Activated CD4-positive, CD25-positive, alpha-beta regulatory T cell treated with anti-CD3 and anti-CD28 coated beads, Interleukin-2, amount 50 U/mL, for 24 hours (primary cell): ENCODE results near the gene TOR2A.
"Not testable (repeated sequence)": the region's sequence is repeated elsewhere in the genome, so short reads cannot be mapped to it uniquely, and the experiment has no call there.

Source experiments
- ATAC-seq, 2 donors: fragments of 150-1000 bp; cut with Tn5 transposase; one replicate each; pipeline ENCODE4 v1.10.0; 2021; ENCODE audit warnings: mild to moderate bottlenecking in 1 of 2, moderate library complexity in 1 of 2

The TOR2A gene

DNA sequence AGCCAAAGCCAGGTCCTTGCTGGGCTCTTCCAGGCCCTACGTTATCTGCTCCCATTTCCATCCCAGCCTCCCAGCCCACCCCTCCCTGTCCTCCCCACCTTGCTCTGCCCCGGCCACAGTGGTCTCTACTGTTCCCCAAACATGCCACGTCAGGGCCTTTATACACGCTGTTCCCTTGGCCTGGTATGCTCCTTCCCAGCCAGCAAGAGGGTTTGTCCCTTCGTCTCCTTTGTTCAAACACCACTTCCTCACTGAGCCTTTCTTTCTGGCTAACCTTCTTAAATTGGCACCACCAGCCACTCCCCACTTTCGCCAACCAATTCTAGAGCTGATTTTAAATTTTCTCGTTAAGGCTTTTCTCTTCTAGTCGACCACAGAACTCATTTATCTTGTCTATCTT is 33.6 kb upstream of the TOR2A start:
- no peak for ATAC-seq

DNA sequence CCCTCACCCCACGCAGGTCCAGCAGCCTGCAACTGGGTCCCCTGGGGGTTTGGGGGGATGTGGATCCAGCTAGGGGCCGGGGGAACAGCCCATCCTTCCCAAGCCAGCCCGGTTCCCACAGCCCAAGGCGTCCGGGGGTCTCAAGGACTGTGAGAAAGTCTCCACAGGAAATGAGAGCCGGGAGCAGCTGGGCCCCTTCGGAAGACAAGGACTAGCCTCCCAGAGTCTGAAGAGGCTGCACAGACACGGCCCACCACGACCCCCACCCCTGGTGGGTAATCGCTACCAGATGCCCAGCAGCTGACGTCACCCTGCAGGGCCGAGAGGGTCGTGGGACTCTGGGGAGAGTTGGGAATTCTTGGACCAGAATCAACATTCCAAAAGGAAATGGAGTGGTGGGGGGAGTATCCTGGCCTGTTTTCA is 32.8 kb upstream of the TOR2A start:
- ATAC-seq: no peak

DNA sequence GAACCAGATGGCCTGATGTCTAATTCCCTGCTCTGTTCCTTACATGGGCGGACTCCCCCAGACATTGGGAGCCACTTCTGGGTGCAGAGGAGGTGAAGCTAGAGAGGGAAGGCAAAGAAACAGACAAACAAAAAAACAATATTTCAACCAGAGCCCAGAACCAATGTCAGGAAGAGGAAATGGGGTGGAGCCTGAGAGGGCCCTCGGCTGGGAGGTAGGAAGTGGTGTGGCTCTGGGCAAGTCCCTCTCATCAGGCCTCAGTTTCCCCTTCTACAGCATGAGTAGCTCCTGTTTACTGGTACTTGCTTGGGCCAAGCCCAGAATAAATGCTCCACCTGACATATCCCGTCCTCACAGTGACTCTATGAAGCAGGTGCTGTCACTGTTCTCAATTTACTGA is 32.3 kb upstream of the TOR2A start:
- ATAC-seq: no peak

DNA sequence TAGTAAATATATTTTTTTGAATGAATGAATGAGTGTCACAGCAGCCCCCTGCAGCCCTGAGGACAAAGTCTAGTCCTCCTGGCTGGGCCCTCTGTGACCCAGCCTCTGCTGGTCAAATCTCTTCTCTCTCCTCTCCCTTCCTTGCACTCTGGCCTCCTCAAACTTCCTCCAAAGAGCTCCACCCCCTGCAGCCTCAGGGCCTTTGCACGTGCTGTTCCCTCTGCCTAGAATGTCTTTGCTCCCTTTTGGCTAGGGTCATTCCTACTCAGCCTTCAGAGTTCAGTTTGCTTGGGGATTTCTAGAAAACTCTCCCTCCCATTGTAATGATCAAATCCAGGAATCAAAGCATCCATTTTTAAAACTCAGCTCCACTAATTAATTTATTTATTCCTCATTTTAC is 30.3 kb upstream of the TOR2A start:
- no peak for ATAC-seq

GRCh38 chr9:127763918-127764384 is 28.9 kb upstream of the TOR2A start:
- peak; percentile 35 to 60 for ATAC-seq

DNA sequence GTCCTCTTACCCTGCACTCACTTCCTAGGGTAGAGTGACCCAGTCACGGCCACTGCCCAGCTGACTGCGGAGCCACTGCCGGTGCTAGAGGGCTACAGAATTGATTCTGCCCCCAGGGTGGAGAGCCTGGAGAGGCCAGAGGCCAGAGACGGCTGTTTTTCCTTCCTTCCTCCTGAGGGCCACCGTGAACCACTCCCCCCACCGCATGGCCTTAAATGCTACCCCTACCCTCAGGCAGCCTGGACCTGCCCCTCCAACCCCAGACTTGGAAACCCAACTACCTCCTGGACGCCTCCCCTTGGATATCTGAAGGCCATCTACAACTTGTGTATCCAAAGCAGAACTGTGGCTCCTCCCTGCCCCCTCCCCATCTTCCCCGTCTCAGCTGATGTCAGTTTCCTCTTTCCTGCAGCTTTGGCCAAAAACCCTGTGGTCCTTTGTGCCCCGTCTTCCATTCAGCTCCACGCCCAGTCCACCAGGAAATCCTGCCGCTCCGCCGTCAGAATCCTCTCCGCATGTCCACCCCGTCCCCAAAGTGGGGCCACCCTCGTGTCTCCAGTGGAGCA is 27.1 kb upstream of the TOR2A start:
- ATAC-seq: no peak

DNA sequence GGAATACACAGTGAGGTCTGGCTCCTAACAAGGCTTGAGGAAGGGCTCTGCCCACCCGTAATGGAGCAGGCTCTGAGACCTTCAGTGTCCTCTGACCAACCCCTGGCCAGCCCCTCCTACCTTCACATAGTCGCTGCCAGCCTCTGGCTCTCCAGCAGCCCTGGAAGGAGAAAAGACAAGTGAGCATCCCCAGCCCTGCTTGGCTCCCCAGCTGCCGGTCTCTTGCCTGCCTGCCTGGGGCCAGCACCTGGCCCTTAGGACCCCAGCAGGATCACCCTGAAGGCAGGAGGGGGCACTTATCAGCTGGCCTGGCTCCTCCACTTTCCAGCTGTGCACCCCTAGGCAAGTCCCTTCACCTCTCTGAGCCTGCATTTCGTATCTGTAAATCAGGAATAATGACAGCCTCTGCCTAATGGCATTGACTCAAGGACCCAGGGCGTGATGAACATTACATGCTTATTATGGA is 26.4 kb upstream of the TOR2A start:
- no peak for ATAC-seq

GRCh38 chr9:127761061-127761460 is 26.0 kb upstream of the TOR2A start:
- no peak for ATAC-seq

DNA sequence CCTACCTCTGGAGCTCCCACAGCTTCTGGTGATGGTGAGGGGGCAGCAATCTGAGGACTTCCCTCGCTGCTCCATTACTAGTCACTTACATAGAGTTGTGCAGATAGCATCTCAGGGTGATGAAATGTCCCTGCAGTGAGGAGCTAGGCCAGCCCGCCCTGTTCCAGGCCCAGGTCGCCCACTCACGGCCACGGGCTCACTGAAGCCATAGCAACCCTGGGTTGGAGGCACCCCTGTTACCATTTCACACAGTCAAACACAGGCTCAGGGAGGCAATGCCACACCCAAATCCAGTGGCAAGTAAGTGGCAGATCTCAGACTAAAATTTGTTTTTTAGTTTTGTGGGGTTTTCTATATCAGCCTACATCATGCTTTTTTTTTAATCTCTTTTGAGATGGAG is 23.7 kb upstream of the TOR2A start:
- no peak for ATAC-seq

GRCh38 chr9:127756776-127757175 is 21.7 kb upstream of the TOR2A start:
- not testable (repeated sequence) for ATAC-seq

DNA sequence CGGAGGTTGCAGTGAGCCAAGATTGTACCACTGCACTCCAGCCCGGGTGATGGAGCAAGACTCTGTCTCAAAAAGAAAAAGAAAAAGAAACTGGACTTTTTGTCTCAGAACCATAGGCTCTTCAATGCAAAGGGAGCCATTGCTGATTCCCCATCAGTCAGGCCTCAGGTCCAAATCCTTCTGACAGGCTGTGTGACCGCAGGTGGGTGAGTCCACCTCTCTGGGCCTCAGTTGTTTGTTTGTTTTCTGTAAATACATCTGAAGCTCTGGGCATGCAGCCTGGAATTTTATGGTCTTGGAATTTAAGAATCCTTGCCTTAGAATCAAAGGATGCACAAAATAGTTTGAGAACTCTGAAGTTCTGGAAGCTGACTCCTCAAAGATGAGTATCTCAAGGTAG is 21.1 kb upstream of the TOR2A start:
- ATAC-seq: no peak

DNA sequence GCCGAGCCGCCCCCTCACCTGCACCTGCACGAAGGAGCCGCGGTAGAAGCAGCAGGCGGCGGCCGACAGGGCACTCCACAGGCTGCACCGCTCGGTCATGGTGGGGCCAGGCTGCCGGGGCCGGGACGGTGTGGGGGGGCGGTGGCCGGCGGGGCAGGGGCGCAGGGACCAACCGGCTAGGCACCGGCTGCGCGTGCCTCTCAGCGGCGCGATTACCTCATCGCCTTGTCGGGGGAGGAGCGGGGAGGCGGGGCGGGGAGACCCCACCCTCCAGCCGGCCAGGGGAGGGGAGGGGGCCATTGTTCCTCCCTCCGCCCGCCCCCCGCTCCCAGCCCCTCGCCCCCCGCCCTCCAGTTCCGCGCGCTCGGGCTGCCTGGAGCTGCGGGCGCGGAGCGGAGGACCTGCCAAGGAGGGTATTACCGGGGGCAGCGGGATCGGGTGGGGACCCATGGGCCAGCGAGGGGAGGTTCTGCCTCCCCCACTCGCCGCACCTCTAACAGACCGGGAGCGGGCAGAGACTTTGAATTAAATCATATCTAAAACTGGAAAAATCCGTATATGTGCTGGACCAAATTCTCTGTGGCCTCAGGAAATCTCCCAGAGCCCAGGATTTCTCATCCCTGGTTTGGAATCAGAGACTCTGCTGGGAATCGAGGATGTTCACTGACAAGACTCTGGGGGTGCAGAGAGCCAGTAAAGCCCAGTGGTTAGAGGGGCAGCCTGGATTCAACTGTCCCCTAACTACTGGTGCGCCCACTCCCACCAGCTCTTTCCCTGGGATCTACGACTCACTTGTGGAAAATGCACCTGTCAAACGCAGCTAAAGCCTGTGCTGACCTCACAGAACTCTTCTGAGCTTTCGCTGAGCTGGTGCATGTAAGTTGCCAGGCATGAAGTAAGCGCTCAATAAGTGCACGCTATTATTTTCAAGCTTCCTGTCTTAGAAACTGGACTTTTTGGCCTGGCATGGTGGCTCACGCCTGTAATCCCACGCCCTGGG is 20.3 kb upstream of the TOR2A start:
- ATAC-seq: no peak

DNA sequence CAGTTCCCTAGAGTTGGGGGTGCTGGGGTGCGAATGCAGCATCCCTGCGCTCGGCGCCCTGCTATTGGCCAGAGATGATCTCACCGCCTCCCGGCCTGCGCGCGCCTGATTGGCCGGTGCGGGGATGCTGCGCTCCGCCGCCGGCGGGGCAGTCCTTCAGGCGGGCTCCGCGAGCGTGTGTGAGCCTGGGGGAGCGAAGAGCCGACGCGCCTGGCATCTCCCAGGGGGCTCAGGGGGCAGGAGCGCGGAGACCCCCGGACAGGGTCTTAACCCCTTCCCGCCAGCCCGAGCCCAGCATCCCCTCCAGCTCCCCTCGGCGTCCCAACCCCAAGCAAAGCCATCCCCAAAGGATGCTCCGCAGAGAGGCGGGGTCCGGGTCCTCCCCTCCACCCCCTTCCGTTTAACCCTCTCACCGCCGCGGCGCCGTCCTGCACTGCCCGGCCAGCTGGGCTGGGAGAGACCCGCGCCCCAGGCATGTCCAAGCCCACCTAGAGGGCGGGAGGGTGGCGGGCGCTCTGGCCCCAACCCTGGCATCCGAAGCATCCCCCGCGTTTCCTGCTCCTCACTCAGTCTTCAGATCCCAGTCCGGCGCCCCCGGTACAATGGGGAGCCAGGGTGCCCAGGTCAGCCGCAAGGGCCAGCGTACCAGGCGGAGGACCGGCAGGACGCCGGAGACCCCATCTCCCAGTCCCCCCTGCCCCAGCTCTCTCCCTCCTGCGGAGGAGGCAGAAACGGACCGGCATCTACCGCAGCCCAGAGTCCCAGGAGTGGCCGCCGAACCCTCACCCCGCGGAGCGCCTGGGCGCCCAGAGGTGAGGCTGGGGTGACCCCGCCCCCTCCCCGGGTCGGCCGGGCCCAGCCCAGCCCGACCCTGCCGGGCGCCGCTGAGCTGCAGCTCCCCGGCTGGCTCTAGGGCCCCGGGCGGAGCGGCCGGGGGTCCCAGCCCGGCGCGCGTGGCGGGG is 19.3 kb upstream of the TOR2A start:
- no peak for ATAC-seq

DNA sequence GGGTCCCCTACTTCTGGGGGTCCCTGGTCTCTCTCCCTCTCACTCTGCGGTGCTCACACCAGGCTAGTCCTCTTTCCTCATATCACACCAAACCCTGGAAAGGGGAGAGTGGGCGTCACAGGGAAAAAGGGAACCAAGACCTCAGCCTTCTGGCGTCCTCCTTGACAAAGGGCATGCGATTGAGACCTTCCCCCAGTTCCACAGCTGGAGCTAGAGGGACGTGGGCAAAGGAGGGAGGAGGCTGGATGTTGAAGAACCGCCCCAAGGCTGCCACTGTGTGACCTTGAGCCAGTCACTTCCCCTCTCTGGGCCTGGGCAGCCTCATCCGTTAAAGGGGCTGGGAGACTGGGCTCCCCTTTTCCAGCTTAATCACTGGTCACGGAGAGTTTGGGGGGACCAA is 18.5 kb upstream of the TOR2A start:
- ATAC-seq: no peak

DNA sequence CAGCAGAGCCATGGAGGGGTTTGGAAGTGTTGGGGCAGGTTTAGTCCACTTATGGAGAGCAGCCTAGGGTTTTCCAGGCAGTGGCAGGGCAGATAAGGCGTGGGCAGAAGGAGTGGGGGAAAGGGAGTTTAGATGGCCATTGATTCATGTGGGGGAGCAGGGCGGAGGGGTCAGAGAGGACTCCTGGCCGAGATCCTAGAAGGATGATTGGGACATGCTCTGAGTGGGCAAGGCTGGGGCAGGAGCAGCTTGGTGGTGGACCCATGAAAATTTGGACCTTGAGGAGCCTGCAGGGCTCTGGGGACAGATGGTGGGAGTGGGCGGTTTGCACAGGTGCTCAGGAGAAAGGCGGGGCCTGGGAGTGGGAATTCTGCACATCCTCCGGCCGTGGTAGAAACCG is 18.1 kb upstream of the TOR2A start:
- no peak for ATAC-seq

DNA sequence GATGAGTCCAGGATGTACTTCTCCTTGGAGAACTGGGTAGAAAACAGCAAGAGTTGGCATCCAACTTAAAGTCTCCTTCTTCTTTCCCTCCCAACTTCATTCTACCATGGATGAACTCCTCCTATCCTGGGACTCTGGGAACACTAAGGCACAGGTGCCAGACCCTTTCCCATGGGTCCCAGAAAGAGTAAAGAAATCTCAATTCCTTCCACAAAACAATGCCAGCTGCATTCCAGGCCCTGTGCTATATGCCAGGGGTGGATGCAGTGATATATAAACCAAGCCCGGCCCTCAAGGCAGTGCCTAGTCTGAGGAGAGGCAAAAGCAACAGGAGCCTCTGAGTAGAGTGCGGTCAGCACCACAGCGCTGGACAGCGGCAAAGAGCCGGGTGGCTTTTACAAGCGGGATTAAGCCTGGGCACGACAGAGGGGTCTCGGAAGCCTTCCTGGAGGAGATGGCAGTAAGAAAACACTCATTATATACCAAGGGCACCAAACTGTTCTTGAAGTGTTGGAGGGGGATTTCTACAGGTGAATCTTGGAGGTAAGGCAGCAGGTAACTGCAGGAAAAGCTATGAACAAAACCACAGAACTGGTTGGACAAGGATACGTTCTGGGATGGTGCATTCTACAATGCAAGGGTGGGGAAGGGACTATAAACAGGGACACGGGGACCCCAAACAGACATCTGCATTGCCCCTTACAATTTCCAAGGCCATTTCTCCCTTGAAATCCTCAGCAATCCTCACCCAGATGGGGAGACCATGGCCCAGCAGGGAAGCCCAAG is 16.4 kb upstream of the TOR2A start:
- no peak for ATAC-seq

DNA sequence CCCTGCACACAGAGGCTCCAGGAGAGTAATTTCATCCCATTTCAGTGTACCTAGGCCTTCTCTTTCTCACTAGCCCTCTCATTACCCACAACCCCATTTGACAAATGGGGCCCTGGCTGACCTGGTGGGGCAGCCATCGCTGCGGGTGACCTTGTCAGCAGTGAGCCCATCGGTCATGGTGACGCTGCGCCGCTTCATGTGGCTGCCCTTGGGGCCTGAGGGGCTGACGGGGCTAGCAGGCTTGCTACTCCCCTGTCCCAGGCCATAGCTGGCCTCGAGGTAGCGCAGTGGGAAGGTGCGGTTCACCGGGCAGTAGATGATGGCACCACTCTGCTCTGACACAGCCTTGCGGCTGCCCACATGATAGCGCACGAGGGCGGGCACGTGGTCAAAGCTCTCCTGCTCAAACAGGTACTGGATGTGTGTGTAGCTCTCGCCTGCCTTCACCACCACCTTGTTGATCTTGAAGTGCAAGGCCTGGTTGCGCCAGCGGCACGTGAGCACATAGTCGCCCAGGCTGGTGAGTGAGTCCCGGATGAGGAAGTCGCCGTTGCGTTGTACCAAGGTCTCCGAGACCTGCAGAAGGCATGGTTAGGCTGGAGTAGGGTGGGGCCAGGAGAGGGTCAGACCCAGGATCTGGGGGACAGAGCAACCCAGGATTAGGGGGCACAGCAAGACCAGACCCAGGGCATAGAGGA is 14.1 kb upstream of the TOR2A start:
- ATAC-seq: no peak

DNA sequence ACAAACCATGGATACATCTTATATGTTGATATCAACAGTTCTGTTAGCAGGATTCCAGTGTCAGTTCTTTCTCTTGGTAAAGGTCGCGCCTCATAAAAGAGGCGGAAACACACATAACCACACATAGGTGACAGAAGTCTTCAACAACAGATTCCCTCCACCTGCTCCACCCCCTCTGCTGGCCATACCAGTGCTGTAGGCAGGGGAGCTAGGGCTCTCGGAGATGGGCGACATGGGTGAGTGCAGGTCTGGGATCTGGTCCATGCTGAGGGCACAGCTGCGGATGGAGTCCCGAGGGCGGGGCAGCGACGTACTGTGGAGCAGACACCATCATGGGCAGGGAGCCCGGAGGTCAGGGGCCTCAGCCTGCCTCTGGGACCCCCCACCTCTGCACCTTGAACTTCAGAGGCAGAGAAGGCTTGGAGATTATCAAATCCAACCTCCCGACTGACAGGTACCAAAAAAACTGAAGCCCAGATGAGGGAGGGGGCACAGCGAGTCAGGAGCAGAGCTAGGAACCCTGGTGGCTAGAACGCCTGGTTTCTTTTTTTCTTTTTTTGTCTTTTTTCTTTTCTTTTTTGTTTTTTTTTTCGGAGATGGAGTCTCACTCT is 12.0 kb upstream of the TOR2A start:
- no peak for ATAC-seq

- no peak for ATAC-seq
Observed at GRCh38 chr9:127744398-127745110, 9.5 kb upstream of the TOR2A start.

- ATAC-seq: no peak
Observed at GRCh38 chr9:127742435-127743088, 7.5 kb upstream of the TOR2A start.
